K562 (cell line): ENCODE measurements around the gene MYO1D.

Experiments
- ATF1 ChIP-seq, 2 experiments: fragments of 450-650 bp in 1 of 2; IDR thresholded peaks; 2 replicates each; pipeline ENCODE4 v1.6.1; 2016; ENCODE audit warnings: missing compliant biosample characterization in 1 of 2, missing genetic modification characterization in 1 of 2
- ATF2 ChIP-seq: sonication (generic); formaldehyde crosslinking; IDR thresholded peaks from 2 replicates; pipeline ENCODE4 v1.8.1; 2022; ENCODE audit warnings: missing genetic modification reagents
- CREB1 ChIP-seq, 2 experiments: sonication (generic) in 1 of 2; formaldehyde crosslinking in 1 of 2; IDR thresholded peaks; 2 replicates each; pipeline versions ENCODE4 v1.6.1 to v1.8.0; 2012 to 2022; ENCODE audit warnings: inconsistent platforms in 1 of 2, mild to moderate bottlenecking in 1 of 2, missing genetic modification reagents in 1 of 2, moderate library complexity in 1 of 2
- EZH2 ChIP-seq: IDR thresholded peaks from 2 replicates; pipeline ENCODE4 v1.6.1; 2012; ENCODE audit warnings: low read depth, mild to moderate bottlenecking, inconsistent platforms, low read length, borderline replicate concordance
- FOXM1 ChIP-seq, 2 experiments: fragments of 450-650 bp in 1 of 2; sonication (generic) in 1 of 2; formaldehyde crosslinking in 1 of 2; IDR thresholded peaks; 2 replicates each; pipeline versions ENCODE4 v1.6.1 to v1.9.0; 2017 to 2022; ENCODE audit warnings: low read depth in 2 of 2, mild to moderate bottlenecking in 2 of 2, missing genetic modification reagents in 1 of 2, moderate library complexity in 1 of 2
- HEY1 ChIP-seq: fragments of 250-450 bp; sonication (Bioruptor Pico); IDR thresholded peaks from 2 replicates; pipeline ENCODE4 v1.5.0; 2020; ENCODE audit warnings: mild to moderate bottlenecking, moderate library complexity, borderline replicate concordance
- KDM5B ChIP-seq: fragments of 200-600 bp; sonication (generic); IDR thresholded peaks from 2 replicates; pipeline ENCODE4 v1.6.1; 2012; ENCODE audit warnings: low read depth, mild to moderate bottlenecking, moderate library complexity, low read length, control low read depth, inconsistent platforms; ENCODE audit not compliant: insufficient replicate concordance
- POLR3G ChIP-seq: IDR thresholded peaks from 2 replicates; pipeline ENCODE4 v1.6.1; 2011; ENCODE audit not compliant: insufficient read length, insufficient replicate concordance; ENCODE audit errors: extremely low read depth
- SMARCC2 ChIP-seq: fragments of 450-650 bp; IDR thresholded peaks from 2 replicates; pipeline ENCODE4 v1.6.1; 2017; ENCODE audit warnings: antibody characterized with exemption, moderate library complexity, mild to moderate bottlenecking, low read depth
- TSC22D4 ChIP-seq: fragments of 450-650 bp; IDR thresholded peaks from 2 replicates; pipeline ENCODE4 v1.6.1; 2016; ENCODE audit warnings: missing genetic modification characterization, missing biosample characterization, control low read depth
- ZNF24 ChIP-seq: fragments of 450-650 bp; IDR thresholded peaks from 2 replicates; pipeline ENCODE4 v1.6.1; 2016
- ZNF707 ChIP-seq: fragments of 250-450 bp; sonication (Bioruptor Pico); conservative IDR thresholded peaks from 2 replicates; pipeline ENCODE4 v1.8.0; 2022; ENCODE audit warnings: inconsistent platforms, mild to moderate bottlenecking, moderate library complexity
- TF ChIP-seq, protein P1 (sequence below), 3 experiments: IDR thresholded peaks in 2 of 3; conservative IDR thresholded peaks in 1 of 3; 2 replicates each; pipeline ENCODE4 v1.5.1; 2011 to 2012; ENCODE audit warnings: low read length in 3 of 3, mild to moderate bottlenecking in 3 of 3, control low read depth in 2 of 3, improper control_type of control experiment in 1 of 3, inconsistent platforms in 1 of 3, low read depth in 1 of 3, mixed read lengths in 1 of 3, moderate library complexity in 1 of 3; ENCODE audit not compliant: insufficient read depth in 2 of 3
- TF ChIP-seq, protein P2 (sequence below): fragments of 250-450 bp; sonication (Bioruptor Pico); IDR thresholded peaks from 2 replicates; pipeline ENCODE4 v1.4.0; 2020; ENCODE audit warnings: mild to moderate bottlenecking, moderate library complexity

- TF ChIP-seq POLR3G (no peak), ATF1 (CRISPR knock-in tag; IDR thresholded peaks at IDR 0.05) (no peak), ATF1 (tag; IDR thresholded peaks at IDR 0.05) (no peak), HEY1 (CRISPR knock-in tag) (no peak), ZNF24 (no peak), FOXM1 (IDR thresholded peaks at IDR 0.05; ENCODE audit: low read depth) (no peak), FOXM1 (CRISPR knock-in tag; IDR thresholded peaks at IDR 0.05; ENCODE audit: low read depth) (no peak), EZH2 (no peak), ATF2 (CRISPR knock-in tag) (no peak), CREB1 (IDR thresholded peaks at IDR 0.05) (no peak), CREB1 (CRISPR knock-in tag; IDR thresholded peaks at IDR 0.05) (no peak), TSC22D4 (no peak), KDM5B (no peak), SMARCC2 (no peak), ZNF707 (no peak)
- TF ChIP-seq, protein P1, sequence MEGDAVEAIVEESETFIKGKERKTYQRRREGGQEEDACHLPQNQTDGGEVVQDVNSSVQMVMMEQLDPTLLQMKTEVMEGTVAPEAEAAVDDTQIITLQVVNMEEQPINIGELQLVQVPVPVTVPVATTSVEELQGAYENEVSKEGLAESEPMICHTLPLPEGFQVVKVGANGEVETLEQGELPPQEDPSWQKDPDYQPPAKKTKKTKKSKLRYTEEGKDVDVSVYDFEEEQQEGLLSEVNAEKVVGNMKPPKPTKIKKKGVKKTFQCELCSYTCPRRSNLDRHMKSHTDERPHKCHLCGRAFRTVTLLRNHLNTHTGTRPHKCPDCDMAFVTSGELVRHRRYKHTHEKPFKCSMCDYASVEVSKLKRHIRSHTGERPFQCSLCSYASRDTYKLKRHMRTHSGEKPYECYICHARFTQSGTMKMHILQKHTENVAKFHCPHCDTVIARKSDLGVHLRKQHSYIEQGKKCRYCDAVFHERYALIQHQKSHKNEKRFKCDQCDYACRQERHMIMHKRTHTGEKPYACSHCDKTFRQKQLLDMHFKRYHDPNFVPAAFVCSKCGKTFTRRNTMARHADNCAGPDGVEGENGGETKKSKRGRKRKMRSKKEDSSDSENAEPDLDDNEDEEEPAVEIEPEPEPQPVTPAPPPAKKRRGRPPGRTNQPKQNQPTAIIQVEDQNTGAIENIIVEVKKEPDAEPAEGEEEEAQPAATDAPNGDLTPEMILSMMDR (IDR thresholded peaks at IDR 0.05 in 2 of 3, conservative IDR thresholded peaks at IDR 0.05 in 1 of 3; ENCODE audit: insufficient read depth in 2 of 3, low read depth in 1 of 3, low read length in 3 of 3): no peak
- TF ChIP-seq, protein P2, sequence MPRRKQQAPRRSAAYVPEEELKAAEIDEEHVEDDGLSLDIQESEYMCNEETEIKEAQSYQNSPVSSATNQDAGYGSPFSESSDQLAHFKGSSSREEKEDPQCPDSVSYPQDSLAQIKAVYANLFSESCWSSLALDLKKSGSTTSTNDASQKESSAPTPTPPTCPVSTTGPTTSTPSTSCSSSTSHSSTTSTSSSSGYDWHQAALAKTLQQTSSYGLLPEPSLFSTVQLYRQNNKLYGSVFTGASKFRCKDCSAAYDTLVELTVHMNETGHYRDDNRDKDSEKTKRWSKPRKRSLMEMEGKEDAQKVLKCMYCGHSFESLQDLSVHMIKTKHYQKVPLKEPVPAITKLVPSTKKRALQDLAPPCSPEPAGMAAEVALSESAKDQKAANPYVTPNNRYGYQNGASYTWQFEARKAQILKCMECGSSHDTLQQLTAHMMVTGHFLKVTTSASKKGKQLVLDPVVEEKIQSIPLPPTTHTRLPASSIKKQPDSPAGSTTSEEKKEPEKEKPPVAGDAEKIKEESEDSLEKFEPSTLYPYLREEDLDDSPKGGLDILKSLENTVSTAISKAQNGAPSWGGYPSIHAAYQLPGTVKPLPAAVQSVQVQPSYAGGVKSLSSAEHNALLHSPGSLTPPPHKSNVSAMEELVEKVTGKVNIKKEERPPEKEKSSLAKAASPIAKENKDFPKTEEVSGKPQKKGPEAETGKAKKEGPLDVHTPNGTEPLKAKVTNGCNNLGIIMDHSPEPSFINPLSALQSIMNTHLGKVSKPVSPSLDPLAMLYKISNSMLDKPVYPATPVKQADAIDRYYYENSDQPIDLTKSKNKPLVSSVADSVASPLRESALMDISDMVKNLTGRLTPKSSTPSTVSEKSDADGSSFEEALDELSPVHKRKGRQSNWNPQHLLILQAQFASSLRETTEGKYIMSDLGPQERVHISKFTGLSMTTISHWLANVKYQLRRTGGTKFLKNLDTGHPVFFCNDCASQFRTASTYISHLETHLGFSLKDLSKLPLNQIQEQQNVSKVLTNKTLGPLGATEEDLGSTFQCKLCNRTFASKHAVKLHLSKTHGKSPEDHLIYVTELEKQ: no peak
Observed at GRCh38 chr17:32621612-32622312, 255.2 kb downstream of the MYO1D start.
